HG03025 (cell line): Measurements from ENCODE around the gene DPYSL3.
A peak's percentile ranks its signal among the peaks of the same experiment; 100 is the strongest.

Source experiments
- ATAC-seq: cut with Tn5 transposase; IDR thresholded peaks from one replicate; pipeline ENCODE4 v1.9.1; 2021; ENCODE audit warnings: mild to moderate bottlenecking, moderate library complexity; ENCODE audit not compliant: unreplicated experiment, low FRiP score

Gene DPYSL3

DNA sequence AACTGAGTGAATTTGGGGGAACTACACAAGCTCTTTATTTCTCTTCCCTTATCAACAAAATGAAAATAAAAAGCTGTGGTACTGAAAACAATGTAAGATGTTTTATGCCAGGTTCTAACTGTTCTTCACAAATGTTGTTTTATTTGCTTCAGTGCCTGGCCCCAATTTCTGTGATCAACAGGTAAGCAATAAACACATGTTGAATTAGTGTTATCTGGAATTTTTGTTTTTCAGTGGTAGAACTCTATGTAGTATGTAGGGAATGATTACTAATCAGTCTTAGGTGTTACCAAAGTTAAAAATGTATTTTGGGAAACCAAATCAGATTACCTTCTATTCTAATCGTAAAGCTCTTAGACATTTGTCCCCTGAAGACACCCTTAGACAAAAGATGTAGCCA, 7.5 kb upstream of the DPYSL3 start:
- no peak for ATAC-seq

DNA sequence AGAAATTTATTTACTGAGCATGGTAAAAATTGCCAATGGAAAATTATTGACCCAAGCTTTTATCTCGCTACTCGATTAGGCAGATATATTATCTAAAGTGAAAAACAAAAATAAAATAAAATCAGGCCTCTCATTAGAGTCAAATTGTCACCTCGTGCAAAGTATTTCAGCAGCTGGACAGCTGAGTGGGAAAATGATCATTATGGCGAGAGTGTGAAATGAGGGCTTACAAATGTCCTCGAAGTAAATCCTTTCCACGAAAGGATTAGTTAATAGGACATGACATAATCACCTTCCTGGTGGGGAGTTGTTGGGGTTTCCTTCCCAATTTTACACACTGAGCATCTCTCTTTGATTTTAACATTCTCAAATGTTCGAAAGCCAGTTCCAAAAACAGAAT, 5.4 kb upstream of the DPYSL3 start:
- no peak for ATAC-seq

DNA sequence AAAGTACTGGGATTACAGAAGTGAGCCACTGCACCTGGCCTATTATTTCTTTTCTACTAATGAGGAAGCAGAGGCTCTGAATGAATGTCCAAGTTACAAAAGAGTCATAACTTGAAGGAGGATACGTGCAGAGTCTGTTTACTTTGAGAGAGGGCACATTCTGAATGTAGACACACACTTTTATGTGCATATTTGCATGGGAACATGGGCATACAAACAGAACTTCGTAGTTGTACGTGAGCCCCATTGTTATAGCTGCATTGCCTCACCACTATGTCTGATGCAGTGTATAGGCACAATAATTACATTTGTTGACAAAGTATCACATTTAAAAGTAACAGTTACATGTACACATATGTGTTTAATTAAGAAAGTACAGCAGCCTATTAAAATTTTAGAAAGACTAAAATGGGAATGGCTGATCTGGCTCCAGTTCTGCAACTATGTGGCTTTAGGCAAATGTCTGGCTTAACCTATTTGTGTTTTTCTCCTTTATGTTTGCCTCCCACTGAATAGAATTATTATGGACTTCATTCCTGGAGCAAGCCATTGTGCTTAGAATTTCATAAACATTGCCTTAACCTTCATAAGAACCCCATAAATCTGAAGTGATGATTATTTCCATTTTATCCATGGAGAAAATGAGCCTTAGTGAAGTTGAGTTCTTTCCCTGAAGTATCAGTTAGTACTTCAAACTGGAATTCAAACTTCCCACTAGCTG, 3.0 kb upstream of the DPYSL3 start:
- no peak for ATAC-seq

DNA sequence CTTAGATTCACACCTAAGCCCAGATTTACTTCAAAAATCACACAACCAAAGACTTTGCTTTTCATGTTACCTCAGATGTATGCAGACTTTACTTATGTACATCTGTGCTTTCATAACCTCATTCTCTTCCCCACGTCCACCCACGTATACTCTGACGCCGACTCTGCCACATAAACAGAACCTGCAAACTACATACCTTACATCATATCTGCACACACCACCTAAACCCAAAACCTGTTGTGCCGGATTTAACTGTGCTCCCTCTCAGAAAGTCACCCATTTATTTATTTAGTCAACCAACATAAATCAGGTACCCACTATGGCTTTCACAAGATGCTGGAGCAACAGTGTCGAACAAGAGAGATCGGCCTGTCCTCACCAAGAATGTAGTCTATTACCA, 1.0 kb upstream of the DPYSL3 start:
- no peak for ATAC-seq

DNA sequence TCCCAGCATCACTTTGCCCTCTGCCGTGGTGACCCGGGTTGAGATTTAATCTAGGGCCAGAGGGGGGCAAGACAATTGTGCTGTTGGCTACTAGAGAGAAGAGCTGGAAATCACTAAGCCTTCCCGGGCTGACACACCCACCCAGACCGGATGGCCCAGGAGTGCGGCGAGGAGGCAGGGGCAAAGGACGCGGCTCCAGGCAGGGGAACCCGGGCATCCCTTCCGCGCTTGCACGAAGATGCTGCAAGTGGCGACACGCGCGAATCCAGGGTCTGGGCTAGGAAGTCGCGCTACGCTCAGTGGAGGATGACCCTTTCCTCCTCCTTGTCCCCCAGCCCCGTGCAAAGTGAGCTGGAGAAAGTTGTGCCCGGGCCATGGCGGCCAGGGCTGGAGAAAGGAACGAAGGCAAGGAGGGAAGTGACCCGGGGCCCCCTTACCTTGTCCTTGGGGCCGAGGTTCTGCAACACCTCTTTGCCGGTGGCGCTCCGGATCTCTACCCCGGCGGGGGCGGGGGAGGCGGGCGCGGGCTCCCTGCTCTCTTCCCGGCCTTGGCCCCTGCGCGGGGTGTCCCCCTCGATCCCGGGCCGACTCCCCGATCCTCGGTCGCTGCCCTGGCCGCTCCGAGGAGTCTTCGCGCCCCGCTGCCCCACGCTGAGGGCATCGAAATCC, 693 bp downstream of the DPYSL3 start:
- no peak for ATAC-seq

DNA sequence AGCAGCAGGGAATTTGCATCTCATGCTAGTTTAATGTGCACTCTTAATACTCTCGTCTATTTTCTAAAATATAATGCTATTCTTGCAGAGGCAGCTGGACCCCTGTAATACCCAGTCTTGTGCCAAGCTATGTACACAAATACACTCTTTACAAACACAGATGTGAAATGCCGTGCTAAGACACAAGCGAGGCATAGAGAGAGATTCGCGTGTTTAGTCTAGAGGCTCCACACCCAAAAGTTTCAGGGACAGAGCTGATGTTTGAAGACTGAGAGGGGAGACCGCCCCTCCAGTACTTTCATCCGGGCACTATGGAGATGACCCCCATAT, 1.2 kb downstream of the DPYSL3 start:
- no peak for ATAC-seq

DNA sequence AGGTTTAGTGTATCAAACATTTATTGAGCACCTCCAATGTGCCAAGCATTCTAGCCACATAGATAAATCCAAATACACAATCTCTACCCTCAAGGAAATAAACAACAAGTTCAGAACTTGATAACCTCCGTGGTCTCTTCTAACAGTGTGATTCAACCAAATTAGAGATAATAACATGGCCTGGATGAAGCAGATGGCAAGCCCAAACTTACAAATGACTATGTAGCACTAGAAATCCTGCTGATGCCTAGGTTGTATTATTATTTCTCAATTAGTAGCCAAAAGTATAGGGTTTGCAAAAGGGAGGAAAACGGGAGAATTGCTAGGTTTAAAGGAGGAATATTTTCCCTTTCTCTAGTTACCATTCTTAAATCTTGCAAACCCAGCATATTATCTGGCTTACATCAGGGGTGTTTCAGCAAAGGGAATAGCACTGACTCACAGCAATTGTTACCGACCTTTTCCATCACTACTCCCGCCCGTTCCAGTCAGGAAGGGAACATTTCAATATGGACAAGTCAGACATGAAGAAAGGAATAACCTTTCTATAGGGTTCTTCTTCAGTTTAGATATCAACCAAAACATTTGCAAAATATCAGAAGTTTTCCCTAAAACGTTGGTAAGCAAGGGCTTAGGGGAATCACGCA, 2.3 kb downstream of the DPYSL3 start:
- no peak for ATAC-seq

DNA sequence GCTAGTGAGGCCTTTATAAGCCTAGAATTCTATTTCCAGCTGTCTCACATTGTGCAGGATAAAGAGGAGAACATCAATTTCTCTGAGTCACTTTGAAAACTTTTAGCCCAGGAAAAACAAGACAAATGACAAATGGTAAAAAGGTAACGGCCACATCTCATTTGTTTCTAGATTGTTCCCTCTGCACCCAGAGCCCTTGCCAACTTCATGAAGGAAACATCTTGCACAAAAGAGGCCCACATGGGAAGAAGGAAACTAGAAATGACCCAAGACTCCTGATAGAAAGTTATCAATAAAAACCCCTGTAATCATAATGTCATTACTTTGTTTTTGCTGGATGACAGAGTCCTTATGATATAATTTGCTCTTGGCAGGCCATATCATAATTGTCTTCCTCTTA, 5.3 kb downstream of the DPYSL3 start:
- no peak for ATAC-seq

DNA sequence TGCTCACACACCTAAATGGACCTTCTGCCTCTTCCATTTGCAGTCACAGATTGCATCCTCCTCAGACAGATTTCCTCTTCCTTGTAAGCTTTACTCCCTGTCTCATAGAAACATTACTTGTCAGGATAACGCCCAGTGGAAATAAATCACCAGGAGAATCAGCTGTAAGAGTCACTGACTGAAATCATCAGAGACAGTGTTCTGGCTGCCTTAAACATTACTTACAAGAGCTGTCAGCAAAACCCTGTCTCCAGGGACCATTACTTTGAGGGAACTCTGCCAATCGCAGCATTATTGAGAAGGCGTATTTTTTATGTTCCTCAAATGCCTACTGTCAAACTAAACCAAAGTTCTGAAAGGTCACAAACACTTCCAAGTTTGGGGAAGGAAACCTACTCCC, 5.9 kb downstream of the DPYSL3 start:
- ATAC-seq = no peak

DNA sequence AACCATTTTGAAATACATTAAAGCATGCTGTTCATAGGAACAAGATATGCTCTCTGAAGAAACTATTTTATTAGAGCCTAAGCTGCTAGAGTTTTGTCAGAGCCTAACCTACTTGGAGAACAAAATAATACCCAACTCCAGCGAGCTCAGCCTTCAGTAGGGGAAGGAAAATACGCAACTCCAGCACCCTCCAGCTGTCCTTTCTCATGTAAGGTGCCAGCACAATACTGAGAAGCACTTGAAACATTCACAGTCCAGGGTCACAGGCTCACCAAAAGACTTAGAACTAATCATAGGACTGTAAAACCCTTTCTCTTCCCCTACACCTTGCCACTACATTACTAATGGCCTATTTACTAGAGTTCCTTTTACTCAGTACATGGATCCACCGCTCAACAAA, 18.9 kb downstream of the DPYSL3 start:
- ATAC-seq = no peak

DNA sequence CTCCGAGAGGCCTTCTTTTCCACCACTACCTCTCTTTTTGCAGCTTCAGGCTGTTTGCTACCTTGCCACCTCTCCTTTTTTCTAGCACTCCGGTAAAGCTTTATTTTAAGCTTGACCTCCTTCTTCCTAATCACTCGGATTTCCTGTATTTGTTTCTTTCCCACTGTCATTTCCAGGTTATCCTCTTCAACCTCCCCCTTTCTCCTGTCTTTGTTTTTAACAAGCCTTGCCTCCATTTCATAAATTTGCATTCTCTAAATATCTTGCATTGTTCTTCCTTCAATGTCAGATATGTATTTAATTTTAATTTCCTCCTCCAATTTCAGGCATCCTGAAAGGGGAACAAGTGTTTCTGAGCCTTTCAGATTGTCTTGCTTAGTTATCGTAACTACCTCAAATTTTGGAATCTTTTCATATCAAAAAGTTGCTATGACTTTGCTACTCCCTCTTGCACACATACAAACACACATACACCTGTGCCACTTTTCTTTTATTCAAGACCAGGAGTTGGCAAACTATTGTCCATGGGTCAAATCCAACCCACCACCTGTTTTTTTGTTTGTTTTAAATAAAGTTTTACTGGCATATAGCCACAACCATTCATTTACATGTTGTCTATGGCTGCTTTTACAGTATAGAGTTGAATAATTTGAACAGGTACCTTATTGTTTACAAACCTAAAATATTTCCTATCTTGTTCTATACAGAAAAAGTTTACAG, 22.7 kb downstream of the DPYSL3 start:
- ATAC-seq = no peak

DNA sequence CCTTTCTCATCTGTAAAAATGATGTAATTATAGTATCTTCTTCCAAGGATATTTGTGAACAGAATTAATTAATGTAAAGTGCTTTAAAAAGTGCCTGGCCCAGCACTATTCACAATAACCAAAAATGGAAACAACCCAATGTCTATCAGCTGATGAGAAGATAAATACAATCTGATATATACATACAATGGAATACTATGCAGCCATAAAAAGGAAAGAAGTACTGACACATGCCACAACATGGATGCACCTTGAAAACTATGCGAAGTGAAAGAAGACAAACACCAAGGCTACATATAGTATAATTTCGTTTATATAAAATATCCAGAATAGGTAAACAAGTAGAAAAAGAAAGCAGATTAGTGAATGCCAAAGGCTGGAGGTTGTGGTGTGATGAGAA, 24.1 kb downstream of the DPYSL3 start:
- no peak for ATAC-seq

DNA sequence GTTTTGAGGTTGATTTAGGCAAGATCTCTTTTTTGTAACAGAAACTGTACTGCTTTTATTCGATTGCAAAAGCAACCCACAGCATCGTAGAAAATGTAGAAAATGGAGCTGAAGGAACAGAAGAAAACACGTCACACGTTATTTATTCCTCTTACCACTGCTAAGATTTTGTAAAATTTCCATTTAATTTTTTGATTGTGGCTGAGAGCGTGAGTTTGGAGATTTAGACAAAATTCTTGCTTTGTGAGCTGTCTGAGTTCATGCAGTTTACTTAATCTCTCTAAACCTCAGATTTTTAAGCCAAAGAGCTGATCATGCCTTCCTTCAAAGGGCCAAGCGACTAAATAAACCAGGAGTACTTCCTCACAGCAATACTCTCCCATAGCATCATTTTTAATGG, 24.8 kb downstream of the DPYSL3 start:
- no peak for ATAC-seq

DNA sequence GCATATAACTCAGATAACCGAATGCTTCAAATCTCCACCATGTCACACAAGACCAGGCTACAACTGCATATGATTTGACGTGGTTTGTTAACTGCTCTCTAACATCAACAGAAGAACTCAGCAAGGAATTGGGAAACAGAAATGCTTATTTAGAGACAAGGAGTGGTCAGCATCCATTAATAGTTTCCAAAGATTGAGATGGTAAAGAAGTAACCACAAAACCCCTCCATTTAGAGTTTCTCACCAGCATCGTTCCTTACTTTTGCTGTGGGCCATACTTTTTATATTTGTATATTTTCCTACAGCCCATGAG, 25.2 kb downstream of the DPYSL3 start:
- no peak for ATAC-seq

DNA sequence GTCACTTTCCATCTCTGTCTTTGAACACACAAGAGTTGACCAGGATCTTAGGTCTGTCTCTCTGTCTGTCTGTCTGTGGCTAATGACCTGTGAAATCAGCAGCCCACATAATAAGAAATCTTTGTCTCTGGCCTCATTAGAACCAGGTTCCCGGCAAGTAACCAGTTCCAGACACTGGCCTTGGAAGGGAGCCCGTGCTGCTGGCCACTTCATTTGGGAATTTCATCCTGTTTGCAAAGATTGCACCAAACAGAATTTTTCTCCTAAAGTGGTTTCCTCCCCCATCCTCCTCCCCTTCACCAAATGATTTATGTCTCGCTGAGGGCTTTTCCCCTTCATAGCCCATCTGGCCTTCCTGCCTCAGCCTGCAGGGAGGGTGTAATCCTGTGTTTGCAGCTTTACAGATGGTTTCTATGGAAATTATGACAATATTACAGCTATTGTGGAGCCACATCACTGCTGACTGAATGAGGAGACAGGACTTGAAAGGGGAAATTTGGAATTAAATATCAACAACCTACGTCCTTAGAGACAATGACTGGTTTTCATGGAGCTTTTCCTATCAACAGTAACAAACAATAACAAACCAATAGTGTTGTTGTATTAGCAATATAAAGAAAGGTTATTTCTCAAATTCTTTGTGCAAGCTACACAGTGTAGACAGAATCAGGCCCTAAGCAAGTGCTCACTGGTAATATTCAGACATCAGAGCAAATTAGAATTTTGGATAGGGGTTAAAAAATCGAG, 25.7 kb downstream of the DPYSL3 start:
- ATAC-seq = no peak

DNA sequence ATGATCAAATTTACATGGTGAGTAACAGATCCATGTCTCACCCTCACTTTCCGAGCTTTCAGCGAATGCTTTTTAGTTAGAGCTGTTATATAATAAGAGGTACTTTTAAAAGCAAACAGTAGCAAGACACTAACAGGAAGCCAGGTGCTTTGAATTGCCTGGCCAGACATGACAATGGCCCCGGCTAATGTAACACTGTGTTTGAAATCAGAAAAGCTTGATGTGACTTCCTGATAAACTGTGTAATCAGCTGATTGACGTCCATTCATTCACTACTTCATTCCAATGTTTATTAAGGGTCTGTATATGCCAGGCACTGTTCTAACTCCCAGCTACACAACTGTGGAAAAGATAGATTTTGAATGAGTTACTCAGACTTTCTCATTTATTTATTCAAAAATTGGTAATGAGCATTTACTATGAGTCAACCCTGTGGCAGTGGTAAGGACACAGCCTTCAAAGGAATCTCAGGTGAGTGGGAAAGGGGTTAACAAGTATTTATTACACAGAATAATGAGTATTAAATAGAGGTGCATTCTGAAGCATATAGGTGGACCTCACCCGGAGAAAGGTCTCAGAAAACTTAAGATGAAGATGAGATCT, 26.6 kb downstream of the DPYSL3 start:
- ATAC-seq = no peak

DNA sequence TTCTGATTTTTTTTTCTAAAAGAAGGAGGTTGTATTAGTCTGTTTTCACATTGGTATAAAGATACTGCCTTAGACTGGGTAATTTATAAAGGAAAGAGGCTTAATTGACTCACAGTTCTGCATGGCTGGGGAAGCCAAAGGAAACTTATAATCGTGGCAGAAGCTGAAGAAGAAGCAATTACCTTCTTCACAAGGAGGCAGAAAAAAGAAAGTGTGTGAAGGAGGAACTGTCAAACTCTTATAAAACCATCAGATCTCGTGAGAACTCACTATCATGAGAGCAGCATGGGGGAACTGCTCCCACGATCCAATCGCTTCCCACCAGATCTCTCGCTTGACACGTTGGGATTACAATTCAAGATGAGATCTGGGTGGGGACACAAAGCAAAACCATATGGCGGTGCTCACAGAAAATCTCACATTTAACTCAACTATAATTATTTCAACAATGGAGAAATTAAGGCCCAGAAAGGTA, 27.1 kb downstream of the DPYSL3 start:
- ATAC-seq = no peak

DNA sequence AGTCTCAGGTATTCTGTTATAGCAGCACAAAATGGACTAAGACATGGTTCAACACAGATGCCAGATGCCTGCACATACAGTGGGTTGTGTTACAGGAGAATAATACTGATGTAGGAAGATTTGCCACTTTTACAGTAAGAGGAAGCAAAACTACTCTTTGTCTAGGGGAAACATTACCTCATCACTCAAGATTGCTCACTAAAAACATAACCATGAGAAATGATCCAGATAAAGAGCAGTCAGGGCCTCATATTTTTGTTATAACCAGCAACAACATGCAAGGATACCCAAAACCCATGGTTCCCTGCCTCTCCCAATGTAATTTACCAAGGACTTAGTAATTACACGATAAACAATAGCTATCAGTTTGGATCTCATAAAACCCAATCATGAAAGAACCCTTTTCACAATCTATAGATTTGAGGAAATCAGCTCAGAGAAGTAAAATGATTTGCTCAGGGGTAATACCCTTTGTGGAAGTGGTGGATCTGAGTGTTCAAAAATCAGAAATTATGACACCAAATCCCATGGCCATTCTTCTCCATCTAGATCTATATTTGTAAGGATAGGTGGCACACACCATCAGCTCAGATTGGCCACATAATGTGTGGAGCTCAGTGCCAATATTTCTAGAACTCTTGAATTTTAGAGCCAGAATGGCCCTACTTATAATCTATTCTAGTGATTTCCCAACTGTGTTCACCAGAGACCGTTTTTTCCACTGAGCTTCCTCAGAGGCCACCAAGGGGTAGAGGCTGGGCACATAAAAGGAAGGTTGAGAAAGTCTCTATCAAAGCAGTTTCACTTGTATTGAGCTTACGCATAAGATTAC, 27.8 kb downstream of the DPYSL3 start:
- ATAC-seq = peak; percentile 90

DNA sequence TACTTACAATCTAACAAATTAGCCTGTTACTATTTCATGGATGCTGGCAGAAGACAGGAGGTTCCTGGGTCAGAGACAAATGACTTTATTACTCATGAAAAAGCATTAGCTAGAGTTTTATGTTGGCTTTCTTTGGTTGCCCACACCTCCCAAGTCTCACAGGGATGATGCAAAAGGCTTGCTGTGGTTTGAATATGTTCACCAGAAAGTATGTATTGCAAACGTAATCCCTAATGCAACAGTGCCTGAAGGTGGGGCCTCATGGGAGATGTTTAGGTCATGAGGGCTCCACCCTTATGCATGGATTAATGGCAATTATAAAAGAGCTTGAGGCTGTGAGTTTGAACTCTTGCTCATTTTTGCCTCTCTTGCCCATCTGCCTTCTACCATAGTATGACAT, 28.5 kb downstream of the DPYSL3 start:
- ATAC-seq = no peak

DNA sequence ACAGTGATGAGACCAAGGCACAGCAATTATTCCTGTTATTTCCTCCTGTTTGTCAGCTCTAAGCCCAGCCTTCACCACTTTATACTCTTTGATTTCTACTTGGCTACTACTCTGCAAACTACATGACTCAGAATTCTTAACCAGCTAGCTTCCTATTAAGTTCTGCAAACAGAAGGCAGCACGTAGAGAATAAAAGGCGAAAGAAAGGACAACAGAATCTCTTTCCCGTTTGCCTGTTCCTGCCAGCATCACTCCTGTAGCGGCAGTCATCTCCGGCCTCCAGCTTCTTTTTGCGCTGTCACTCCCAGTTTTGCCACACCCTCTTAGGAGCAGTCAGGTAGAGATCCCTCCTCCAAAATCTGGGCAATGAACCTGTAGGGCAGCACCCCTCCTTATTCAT, 29.9 kb downstream of the DPYSL3 start:
- ATAC-seq = no peak
